Measurements from ENCODE around the gene RPL37A.
A peak's percentile ranks its signal among the peaks of the same experiment; 100 is the strongest.

The RPL37A gene

DNA sequence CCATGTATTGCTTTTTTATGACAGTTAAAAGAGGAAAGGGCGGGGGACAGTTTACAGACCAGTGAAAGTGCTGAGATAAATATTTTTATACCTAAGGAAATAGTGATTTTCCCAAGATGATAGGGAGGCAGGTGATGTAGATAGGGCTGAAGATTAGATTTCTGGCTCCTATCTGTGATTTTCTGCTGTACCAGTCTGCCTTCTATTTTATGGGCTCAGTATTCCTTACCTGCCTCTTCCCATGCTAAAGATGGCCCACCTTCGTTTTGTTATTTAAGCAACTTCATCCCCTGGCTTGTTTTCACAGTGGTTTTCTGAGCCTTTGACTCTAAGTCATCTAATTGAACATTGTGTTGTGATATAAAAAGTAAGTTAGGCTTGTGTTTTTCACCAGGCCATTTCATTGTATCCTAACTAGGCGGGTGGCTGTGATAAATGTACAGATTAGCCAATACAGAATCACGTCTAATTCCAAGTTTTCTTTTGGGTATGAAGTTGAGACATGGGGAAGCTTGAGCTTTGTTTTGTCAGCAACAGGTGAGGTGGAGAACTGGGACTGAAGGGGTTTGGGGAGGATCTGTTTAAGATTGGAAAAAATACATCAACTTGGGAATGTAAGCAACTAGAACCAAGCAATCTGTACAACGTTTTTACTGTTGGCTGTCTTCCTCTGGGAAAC lies 5.2 kb downstream of the RPL37A start:
- DNase-seq (ENCODE audit: low spot score), result no peak
- TF ChIP-seq, protein P1, sequence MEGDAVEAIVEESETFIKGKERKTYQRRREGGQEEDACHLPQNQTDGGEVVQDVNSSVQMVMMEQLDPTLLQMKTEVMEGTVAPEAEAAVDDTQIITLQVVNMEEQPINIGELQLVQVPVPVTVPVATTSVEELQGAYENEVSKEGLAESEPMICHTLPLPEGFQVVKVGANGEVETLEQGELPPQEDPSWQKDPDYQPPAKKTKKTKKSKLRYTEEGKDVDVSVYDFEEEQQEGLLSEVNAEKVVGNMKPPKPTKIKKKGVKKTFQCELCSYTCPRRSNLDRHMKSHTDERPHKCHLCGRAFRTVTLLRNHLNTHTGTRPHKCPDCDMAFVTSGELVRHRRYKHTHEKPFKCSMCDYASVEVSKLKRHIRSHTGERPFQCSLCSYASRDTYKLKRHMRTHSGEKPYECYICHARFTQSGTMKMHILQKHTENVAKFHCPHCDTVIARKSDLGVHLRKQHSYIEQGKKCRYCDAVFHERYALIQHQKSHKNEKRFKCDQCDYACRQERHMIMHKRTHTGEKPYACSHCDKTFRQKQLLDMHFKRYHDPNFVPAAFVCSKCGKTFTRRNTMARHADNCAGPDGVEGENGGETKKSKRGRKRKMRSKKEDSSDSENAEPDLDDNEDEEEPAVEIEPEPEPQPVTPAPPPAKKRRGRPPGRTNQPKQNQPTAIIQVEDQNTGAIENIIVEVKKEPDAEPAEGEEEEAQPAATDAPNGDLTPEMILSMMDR (IDR thresholded peaks at IDR 0.05; ENCODE audit: extremely low read depth, missing control alignments), result no peak

DNA sequence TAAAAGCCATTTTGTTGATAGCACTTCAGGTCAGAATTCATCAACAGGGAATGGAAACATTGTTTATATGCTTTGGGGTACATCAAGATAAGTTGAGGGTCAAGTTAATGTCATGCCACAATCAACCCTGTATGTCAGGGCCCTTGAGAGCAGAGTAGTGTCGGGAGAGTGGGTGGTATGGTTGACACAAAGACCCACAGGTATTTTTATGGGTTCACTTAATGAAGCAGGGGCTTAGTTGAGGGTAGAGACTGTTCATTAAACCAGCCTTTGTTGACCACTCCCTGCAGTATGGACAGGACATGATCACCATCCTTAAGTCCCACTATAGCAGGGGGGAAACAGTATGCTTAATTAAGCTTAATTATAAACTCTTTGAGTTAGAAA lies 5.7 kb downstream of the RPL37A start:
- no peak for DNase-seq (ENCODE audit: low spot score)
- TF ChIP-seq, protein P1 (IDR thresholded peaks at IDR 0.05; ENCODE audit: extremely low read depth, missing control alignments), result no peak

DNA sequence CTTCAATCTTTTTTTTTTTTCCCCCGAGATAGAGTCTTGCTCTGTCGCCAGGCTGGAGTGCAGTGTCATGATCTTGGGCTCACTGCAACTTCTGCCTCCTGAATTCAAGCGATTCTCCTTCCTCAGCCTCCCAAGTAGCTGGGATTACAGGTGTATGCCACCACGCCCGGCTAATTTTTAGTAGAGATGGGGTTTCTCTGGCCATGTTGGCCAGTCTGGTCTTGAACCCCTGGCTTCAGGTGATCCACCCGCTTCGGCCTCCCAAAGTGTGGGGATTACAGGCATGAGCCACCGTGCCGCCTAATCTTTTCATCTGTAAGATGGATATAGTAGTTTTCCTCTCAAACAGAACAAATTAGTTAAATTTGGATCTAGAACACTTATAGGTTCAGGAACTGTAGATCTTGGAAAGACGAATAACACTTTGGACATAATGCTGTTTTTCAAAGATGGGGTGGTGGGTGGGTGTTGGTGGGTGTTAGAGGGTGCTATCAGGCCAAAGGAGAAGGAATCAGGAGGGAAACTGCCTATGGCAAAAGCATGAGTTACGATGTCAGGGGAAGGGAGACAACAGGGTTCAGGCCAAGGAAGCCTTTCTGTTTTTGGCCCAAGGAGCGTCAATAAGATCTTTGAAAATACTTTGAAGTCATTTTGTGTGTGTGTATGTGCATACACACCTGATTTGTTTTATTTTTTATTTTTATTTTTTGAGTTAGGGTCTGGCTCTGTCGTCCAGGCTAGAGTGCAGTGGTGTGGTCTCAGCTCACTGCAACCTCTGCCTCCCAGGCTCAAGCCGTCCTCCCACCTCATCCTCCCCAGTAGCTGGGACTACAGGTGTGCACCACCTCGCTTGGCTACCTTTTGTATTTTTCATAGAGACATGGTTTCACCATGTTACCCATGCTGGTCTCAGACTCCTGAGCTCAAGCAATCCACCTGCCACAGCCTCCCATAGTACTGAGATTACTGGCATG lies 6.8 kb downstream of the RPL37A start:
- TF ChIP-seq, protein P1 (IDR thresholded peaks at IDR 0.05; ENCODE audit: extremely low read depth, missing control alignments), result no peak
- no peak for DNase-seq (ENCODE audit: low spot score)

DNA sequence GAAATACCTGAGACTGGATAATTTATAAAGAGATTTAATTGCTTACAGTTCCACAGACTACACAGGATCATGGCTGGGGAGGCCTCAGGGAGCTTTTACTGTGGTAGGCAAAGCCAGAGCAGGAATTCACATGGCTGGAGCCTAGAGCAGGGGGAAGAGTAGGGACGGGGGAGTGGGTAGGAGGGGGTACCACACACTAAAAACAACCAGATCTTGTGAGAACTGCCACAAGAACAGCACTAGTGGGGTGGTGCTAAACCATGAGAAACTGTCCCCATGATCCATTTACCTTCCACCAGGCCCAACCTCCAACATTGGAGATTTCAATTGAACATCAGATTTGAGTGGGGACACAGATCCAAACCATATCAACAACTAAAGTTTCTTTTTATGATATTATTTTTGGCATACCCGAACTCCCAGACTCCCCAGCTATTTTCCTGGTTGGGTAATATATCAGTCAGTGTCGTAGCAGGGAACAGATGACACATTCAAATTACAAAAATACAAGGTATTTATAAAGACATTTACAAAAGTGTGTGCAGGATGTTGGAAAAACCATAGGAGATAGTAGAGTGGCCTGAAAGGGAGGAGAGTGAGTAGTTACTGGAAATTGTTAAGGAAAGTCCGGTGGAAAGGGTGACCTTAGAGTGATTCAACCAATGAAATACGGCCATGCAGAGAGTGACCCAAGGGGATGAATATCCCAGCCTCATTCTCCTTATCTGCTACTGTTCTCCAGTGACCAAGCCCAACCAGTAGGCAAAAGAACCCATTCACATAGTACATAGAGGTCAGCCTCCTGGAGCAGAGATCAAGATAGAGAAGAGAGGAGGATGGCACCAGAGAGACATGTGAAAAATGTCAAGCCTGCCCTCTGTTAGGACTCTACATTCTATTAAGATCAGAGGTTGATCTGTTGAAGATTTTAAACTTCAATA lies 8.8 kb downstream of the RPL37A start:
- TF ChIP-seq, protein P1 (IDR thresholded peaks at IDR 0.05; ENCODE audit: extremely low read depth, missing control alignments), result no peak
- no peak for DNase-seq (ENCODE audit: low spot score)

DNA sequence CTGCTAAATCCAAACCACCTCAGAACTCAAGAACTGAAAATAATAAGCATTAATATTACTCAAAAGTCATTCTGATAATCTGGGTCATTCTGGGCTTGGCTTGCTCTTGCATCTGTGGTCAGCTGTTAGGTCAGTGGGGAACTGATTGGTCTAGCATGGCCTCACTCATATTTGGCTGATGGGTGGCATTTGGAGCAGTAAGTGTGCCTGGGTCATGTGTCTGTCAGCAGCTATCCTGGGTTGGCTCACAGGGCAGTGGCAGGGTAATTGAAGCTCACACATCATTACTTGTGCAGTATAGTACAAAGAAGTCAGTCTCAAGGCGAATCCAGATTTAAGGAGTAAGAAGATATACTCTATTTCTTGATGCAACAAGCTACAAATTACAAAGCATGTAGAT lies 9.6 kb downstream of the RPL37A start:
- no peak for DNase-seq (ENCODE audit: low spot score)
- TF ChIP-seq, protein P1 (IDR thresholded peaks at IDR 0.05; ENCODE audit: extremely low read depth, missing control alignments), result no peak

DNA sequence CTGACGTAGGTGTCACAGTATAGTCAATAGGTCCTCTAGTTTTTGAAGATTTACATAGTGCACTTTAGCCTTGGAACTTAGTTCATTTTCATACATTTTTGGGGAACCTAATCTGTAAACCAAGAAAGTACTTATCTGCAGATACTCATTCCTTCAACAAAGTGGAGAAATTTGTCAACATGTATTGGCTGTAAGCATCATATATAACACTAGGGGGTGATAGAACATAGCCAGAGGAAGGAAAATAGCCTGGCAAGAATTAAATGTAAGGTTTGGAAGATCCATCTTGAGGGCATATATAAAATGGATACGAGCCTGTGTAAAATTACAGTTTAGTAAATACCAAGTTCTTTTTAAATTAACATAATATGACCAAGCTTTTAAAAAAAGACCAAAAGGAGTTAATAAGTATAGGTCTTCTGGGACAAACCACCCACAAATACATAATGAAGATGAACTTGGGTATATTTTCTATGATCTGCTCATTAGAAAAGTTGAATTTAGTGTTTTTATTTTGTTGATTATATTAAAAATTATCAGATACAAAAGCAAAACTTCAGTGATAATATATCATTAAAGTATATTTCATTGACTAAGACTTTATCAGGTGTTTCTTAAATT lies 18.2 kb downstream of the RPL37A start:
- DNase-seq (ENCODE audit: low spot score), result peak; percentile 45

More for the DNA sequence above, 18.2 kb downstream of the RPL37A start:
- TF ChIP-seq, protein P1 (IDR thresholded peaks at IDR 0.05; ENCODE audit: extremely low read depth, missing control alignments), result peak; percentile 36

Data from GM20000 (cell line).